Islet precursor cell (in vitro differentiated cells): ENCODE data around the gene HLA-G.
A peak's percentile ranks its signal among the peaks of the same experiment; 100 is the strongest.
"Not testable (repeated sequence)": the region's sequence is repeated elsewhere in the genome, so short reads cannot be mapped to it uniquely, and the experiment has no call there.

Source experiments
- DNase-seq: peaks from one replicate; pipeline ENCODE4 v3.0.0-alpha.2; 2018

The HLA-G gene

DNA sequence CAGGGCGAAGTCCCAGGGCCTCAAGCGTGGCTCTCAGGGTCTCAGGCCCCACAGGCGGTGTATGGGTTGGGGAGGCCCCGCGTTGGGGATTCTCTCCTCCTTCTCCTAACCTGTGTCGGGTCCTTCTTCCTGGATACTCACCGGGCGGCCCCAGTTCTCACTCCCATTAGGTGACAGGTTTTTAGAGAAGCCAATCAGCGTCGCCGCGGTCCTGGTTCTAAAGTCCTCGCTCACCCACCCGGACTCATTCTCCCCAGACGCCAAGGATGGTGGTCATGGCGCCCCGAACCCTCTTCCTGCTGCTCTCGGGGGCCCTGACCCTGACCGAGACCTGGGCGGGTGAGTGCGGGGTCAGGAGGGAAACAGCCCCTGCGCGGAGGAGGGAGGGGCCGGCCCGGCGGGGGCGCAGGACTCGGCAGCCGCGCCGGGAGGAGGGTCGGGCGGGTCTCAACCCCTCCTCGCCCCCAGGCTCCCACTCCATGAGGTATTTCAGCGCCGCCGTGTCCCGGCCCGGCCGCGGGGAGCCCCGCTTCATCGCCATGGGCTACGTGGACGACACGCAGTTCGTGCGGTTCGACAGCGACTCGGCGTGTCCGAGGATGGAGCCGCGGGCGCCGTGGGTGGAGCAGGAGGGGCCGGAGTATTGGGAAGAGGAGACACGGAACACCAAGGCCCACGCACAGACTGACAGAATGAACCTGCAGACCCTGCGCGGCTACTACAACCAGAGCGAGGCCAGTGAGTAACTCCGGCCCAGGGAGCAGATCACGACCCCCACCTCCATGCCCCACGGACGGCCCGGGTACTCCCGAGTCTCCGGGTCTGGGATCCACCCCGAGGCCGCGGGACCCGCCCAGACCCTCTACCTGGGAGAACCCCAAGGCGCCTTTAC lies at the start of gene HLA-G:
Gene HLA-G (plus strand): TSS at position 247 of the 892 bp plus-strand sequence. CDS start 20 bp downstream, at position 267.
- no peak for DNase-seq

DNA sequence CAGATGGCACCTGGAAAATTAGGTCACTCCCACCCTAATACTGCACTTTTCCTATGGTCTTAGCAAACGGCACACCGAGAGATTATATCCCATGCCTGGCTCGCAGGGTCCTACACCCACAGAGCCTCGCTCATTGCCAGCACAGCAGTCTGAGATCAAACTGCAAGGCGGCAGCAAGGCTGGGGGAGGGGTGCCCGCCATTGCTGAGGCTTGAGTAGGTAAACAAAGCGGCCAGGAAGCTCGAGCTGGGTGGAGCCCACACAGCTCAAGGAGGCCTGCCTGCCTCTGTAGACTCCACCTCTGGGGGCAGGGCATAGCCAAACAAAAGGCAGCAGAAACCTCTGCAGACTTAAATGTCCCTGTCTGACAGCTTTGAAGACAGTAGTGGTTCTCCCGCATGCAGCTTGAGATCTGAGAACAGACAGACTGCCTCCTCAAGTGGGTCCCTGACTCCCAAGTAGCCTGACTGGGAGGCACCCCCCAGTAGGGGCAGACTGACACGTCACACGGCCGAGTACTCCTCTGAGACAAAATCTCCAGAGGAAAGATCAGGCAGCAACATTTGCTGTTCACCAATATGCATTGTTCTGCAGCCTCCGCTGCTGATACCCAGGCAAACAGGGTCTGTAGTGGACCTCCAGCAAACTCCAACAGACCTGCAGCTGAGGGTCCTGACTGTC lies 47.5 kb upstream of the HLA-G start:
- DNase-seq, result not testable (repeated sequence)

DNA sequence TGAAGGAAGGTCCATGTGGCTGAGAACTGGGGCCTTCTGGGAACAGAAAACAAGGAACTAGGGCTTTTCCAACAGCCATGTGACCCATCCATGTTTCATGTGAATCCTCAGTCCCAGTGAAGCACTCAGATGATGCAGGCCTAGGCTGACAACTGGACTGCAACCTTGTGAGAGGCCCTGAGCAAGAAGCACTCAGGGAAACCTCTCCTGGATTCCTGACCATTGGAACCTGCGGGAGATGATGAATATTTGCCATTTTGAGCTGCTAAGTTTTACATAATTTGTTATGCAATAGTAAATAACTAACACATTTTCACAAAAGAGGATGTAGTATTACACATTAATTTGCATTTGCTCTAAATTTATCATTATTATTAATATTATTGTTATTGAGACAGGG lies 38.4 kb upstream of the HLA-G start:
- DNase-seq, result no peak

GRCh38 chr6:29790626-29791025 lies 37.0 kb upstream of the HLA-G start:
- DNase-seq, result peak; percentile 70

DNA sequence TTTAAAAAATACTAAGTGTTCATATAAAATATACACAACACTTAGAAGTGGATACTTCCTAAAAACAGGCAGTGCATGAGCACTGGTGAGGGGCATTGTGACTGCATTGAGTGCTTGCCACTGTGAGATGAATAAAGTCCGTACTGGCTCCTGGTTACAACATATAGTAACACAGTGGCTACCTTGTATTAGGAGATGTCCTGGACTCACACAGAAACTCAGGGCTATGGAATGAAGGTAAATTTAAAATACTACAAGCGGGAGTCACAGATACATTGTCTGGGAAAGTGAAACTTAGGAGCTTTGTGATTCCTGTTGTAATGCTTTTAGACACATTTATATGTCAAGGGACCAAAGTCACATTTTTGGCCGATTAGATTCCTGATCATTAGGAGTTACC lies 36.5 kb upstream of the HLA-G start:
- no peak for DNase-seq

DNA sequence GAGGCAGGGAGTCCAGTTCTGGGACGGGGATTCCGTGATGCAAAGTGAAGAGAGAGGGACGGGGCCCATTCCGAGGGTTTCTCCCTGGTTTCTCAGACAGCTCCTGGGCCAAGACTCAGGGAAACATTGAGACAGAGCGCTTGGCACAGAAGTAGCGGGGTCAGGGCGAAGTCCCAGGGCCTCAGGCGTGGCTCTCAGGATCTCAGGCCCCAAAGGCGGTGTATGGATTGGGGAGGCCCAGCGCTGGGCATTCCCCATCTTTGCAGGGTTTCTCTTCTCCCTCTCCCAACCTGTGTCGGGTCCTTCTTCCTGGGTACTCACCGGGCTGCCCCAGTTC lies 35.9 kb upstream of the HLA-G start:
- DNase-seq, result no peak

DNA sequence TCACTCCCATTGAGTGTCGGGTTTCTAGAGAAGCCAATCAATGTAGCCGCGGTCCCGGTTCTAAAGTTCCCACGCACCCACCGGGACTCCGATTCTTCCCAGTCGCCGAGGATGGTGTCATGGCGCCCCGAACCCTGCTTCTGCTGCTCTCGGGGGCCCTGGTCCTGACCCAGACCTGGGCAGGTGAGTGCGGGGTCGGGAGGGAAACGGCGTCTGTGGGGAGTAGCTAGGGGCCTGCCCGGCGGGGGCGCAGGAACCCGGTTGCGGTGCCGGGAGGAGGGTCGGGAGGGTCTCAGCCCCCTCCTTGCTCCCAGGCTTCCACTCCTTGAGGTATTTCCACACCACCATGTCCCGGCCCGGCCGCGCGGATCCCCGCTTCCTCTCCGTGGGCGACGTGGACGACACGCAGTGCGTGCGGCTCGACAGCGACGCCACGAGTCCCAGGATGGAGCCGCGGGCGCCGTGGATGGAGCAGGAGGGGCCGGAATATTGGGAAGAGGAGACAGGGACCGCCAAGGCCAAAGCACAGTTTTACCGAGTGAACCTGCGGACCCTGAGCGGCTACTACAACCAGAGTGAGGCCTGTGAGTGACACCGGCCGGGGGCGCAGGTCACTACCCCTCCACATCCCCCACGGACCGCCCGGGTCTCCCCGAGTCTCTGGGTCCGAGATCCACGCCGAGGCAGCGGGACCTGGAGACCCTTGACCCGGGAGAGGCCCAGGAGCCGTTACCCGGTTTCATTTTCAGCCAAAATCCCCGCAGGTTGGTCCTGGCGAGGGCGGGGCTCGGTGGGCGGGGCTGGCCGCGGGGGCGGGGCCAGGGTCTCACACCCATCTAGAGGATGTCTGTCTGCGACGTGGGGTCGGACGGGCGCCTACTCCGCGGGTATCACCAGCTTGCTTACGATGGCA lies 35.2 kb upstream of the HLA-G start:
- no peak for DNase-seq

GRCh38 chr6:29793036-29793356 lies 34.6 kb upstream of the HLA-G start:
- no peak for DNase-seq

DNA sequence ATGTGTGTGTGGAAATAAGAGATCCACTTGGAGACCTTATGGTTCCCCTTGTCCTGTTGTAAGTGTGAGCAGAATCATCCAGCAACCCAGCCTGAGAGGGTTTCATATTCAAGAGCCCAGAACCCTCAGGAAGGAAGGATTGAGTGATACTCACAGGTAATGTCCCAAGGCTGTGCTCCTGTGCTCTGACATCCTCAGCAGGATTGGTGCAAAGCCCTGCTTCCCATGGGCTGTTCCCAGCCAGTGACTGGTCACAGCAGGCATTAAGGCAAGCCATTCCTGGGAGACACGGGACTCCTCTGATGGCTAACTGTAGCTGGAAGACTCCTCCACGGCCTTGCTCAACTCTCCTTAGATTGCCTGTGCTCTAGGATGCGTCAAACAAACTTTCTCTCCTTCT lies 33.8 kb upstream of the HLA-G start:
- DNase-seq, result no peak

- DNase-seq, result no peak
Observed at GRCh38 chr6:29796026-29796425, 31.6 kb upstream of the HLA-G start.

- no peak for DNase-seq
Observed at GRCh38 chr6:29797135-29797534, 30.5 kb upstream of the HLA-G start.

DNA sequence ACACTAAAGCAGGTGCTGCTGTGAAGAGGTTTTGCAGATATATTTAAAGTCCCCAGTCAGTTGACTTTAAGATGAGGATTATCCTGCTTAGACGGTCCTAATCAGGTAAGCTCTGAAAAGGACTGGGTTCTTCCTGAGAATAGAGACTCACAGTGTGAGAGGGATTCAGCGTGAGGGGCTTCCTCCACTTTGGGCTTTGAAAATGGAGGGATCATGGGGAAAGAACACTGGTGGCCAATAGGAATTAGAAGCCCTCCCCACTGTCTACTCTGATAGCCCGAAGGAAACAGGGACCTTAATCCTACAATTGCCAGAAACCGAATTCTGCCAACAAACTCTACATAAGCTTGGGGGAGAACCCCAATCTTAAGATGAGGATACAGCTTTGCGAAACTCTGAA lies 29.7 kb upstream of the HLA-G start:
- DNase-seq, result no peak

- DNase-seq, result no peak
Observed at GRCh38 chr6:29800254-29800653, 27.4 kb upstream of the HLA-G start.

GRCh38 chr6:29806387-29806786 lies 21.2 kb upstream of the HLA-G start:
- DNase-seq, result no peak

- no peak for DNase-seq
Observed at GRCh38 chr6:29809249-29809648, 18.4 kb upstream of the HLA-G start.

GRCh38 chr6:29810371-29810770 lies 17.3 kb upstream of the HLA-G start:
- no peak for DNase-seq

- DNase-seq, result no peak
Observed at GRCh38 chr6:29811377-29811776, 16.2 kb upstream of the HLA-G start.

GRCh38 chr6:29813066-29813465 lies 14.6 kb upstream of the HLA-G start:
- peak; percentile 72 for DNase-seq

- DNase-seq, result peak; percentile 92
Observed at GRCh38 chr6:29813809-29814208, 13.8 kb upstream of the HLA-G start.

GRCh38 chr6:29814379-29815117 lies 13.1 kb upstream of the HLA-G start:
- DNase-seq, result no peak

DNA sequence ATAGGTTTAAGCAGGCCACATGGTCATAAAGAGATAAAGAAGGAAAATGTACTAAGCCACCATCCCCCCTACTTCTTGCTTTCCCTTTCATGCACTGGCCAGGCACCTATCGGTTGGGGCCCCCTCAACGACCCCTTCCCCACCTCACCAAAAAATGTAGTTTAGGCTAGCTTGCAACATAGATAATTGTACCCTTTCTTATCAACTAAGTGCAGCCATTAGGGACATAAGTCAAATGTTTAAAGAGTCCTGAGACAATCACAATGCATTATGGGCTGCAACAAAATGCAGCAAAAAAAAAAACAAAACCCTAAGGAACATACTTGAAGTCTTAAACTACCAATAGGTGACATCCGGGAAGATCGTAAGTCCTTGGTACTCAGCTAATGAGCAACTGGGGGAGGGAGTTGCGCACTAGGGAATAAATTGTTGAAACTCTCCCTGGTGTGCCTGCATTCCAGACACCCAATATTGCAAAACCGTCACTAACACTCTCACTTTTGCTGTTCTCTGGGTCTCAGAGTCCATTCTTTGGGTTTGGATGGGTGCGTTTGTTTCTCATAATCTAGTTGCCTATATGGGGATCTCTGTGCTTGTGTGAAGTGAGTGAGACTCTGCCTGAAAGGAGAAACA lies 12.4 kb upstream of the HLA-G start:
- no peak for DNase-seq

- no peak for DNase-seq
Observed at GRCh38 chr6:29816030-29816429, 11.6 kb upstream of the HLA-G start.
